Stimulated activated CD4-positive, alpha-beta T cell treated with anti-CD3 and anti-CD28 coated beads, Interleukin-4, amount 100 ng/mL, for 24 hours (primary cell): ENCODE results near the gene NAA30.
"Not testable (repeated sequence)": the region's sequence is repeated elsewhere in the genome, so short reads cannot be mapped to it uniquely, and the experiment has no call there.

Source experiments
- DNase-seq: peaks from one replicate; pipeline ENCODE4 v3.0.0-alpha.2; 2020

Gene NAA30

DNA sequence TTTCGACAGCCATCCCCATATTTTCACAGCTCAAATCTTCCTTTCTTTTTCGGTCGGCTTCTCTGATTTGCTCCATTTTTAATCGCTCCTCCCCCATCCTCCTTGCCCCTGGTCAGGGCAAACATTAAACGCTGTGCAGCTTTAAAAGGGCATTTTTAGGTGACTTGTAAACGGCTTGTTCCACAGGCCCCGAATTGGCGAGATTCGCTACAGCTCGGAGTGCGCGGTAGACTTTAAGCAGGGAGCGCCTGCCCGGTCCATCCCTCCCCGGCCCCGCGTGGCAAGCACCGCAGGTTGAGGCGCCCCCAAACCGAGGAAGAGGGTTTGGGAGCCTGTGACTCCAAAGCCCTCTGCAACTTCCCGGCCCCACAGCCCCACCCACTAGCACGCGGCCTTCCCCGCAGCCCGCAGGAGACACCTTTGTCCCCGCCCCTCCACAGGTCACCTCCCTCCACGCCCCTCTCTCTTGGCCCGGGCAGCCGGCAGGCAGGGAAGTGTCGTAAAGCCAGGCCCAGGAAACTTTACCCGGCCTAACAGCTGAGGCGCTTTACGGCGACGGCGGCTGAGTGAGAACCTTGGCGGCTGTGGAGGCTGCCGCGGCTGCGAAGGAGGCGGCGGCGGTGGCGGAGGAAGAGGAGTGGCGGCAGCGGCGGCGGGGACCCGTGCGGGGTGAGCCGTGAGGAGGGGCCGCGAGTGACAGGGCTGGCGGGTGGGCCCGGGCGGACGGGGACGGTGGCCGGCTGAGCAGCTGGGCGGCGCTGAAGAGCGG lies at the start of gene NAA30:
TSS of gene NAA30 (plus strand) at position 550 of the 769 bp plus-strand sequence. CDS start 372 bp downstream, outside the sequence.
- DNase-seq = peak; percentile 93

DNA sequence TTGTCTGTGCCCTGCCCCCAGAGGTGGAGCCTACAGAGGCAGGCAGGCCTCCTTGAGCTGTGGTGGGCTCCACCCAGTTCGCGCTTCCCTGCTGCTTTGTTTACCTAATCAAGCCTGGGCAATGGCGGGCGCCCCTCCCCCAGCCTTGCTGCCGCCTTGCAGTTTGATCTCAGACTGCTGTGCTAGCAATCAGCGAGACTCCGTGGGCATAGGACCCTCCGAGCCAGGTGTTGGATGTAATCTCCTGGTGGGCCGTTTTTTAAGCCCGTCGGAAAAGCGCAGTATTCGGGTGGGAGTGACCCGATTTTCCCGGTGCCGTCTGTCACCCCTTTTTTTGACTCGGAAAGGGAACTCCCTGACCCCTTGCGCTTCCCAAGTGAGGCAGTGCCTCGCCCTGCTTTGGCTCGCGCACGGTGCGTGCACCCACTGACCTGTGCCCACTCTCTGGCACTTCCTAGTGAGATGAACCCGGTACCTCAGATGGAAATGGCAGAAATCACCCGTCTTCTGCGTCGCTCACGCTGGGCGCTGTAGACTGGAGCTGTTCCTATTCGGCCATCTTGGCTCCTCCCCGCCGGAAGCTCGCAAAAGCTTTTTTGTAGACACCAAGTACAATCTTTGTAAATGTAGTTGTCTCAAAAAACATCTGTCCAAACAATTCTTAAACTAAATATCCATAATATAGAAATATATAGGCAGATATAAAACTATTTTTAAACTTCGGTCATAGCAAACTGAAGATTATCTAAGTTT lies 46.7 kb upstream of the NAA30 start:
- DNase-seq = not testable (repeated sequence)

DNA sequence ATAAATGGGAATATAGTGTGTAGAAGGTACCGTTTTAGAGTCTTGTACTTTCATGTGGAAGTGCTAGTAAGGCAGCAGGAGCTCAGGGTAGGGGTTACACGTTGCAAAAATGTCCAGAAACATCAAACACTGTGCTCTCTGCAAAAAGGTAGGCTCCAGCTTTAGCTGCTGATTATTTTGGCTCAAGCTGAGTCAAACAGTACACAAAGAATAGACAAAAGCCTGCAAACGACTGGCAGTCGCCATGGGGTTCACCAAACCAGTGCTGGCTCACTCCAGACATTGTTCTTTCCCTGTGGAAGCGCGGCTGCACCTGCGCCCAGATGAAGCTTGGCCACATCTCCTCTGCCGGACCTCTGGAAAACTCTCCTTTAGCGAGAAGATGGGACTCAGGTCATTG lies 45.3 kb upstream of the NAA30 start:
- DNase-seq = no peak

DNA sequence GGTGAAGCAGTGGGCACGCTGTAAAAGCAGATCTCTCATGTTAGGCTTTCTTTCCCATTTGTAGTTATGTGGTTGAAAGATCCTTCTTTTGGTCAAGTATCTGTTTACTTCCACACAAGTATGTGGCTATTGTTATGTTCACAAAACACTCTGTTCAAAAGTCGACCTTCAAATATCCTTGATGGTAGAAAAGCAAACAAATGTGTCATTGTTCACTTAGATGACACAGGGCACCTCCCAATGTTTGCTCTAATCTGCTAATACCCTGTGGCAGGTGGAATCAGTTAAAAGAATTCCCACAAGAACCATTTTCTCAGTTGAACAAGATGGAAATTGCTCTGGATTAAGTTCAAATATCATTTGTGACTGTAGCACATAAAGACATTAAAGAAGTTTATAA lies 43.6 kb upstream of the NAA30 start:
- no peak for DNase-seq

DNA sequence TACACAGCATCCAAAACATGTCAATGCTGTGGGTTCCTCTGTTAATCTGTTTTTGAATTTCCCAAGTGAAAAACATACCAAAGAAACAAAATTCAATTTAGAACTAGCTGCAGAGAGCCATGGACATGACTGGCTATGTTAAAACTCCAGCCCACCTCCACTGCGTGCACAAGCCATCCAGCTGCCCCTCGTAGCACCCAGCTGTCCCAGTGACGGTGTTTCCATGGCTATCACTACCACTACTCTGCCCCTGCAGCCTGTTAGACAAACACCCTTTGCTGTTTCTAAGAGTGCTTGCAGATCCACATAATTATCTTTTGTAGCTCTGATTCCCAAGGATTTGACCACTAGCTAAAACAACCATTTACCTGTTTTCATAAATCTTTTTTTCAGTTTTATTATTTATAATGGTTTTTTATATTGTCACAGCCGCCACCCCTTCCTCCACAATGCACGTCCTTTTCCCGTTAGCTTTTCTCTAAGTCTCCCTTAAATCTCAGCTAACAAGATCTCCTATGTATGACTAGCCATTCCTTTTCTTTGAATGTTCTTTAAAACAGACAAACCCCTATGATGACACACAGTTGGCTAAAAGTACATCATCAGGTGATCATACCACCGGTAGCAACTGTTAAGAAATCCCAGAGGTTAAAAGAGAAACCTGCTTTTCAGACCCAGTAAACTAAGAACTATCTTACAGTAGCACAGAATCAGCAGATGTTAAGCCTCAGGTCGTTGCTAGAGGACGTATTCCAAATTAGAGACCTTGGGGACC lies 37.8 kb upstream of the NAA30 start:
- no peak for DNase-seq

DNA sequence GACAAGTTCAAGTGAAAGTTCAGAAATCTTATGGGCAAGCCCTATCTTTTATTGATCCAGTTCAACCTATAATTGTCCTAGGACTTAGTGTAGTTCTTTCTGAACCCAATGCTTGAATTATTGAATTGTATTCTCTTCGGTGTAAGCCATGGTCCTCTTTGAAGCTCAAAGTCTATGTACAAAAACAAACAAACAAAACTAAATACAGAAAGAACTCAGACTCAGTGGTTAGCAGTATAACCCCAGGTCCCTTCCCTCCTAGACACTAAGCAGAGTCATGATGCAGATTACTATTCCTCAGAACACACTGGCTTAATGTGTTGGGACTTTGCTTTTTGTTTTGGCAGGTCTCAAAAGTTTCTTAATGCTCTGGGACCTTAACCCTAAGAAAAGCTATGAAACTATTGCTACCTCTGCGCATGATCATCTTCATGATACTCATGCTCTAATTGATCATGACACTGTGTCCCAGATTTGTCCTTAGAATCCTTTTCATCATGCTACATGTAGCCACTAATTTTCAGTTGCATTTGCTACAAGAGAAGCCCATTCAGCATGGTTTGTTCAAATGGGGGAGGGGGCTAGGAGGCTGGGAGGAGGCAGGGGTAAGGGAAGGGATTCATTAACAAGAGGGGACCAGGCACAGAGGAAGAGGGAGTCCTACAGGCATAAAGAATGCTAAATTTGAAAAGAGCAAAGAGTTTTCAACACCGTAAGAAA lies 35.1 kb upstream of the NAA30 start:
- DNase-seq = no peak

DNA sequence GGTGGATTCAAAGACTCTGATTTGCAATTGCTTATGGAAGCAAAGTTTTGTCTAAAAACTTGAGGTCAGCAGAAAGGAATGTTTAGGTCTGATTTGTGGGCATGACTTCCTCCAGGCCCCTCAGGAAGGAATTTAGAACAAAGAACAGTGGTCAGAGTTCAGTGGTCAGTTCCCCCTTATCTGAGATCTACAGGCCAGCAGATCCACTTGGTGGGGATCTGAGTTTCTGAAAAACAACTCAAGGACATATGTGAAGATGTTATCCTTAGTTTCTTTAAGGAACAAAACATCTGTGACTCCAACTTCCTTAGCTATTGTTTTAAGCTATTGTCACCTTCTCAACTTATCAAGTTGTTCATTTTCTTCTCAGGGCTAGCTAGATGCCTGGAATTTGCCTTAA lies 28.0 kb upstream of the NAA30 start:
- no peak for DNase-seq

DNA sequence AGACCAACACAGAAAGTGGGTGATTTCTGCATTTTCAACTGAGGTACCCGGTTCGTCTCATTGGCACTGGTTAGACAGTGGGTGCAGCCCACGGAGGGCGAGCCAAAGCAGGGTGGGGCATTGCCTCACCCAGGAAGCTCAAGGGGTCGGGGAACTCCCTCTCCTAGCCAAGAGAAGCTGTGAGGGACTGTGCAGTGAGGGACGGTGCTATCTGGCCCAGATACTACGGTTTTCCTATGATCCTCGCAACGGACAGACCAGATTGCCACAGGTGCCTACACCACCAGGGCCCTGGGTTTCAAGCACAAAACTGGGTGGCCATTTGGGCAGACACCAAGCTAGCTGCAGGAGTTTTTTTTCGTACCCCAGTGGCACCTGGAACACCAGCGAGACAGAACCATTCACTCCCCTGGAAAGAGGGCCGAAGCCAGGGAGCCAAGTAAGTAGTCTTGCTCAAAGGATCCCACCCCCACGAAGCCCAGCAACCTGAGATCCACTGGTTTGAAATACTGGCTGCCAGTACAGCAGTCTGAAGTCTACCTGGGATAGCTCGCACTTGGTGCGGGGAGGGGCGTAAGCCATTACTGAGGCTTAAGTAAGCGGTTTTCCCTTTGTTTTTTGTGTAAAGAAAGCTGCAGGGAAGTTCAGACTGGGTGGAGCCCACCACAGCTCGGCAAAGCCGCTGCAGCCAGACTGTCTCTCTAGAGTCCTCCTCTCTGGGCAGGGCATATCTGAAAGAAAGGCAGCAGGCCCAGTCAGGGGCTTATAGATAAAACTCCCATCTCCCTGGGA lies 25.5 kb upstream of the NAA30 start:
- no peak for DNase-seq

DNA sequence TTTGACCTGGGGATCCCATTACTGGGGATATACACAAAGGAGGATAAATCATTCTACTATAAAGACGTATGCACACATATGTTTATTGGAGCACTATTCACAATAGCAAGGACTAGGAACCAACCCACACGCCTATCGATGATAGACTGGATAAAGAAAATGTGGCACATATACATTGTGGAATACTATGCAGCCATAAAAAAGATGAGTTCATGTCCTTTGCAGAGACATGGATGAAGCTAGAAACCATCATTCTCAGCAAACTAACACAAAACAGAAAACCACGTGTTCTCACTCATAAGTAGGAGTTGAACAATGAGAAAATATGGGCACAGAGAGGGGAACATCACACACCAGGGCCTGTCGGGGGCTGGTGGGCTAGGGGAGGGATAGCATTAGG lies 20.2 kb upstream of the NAA30 start:
- DNase-seq = not testable (repeated sequence)

DNA sequence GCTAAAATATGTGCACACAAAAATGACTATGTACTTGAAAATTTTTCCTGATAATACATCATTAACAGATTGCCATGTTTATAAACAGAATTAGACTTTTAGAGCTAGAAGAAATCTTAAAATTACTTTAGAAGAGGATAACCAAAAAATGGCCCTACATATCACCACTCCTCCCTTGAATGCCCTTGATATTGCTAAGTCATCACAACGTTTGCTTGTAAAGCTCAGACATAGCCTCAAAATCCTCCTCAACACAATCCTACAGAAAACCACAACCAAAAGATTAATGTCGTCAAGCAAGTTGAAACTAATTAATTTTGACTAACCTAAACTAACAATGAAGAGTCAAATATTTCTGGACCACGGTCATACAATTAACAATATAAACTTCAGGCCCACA lies 19.4 kb upstream of the NAA30 start:
- no peak for DNase-seq

DNA sequence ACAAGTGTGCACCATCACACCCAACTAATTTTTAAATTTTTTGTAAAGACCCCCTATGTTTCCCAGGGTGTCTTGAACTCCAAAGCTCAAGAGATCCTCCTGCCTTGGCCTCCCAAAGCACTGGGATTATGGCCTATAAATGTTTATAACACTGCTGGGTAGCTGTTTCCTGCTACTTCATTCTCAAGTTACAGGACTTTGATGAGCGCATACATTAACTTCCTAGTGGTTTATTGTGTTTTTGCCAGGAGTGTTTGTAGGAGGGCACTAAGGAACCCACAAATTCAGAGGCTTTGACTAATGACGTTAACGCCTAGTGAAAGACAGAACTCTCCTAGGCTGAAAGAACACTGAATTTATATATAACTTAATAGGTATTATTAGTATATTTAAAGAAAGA lies 15.2 kb upstream of the NAA30 start:
- no peak for DNase-seq

DNA sequence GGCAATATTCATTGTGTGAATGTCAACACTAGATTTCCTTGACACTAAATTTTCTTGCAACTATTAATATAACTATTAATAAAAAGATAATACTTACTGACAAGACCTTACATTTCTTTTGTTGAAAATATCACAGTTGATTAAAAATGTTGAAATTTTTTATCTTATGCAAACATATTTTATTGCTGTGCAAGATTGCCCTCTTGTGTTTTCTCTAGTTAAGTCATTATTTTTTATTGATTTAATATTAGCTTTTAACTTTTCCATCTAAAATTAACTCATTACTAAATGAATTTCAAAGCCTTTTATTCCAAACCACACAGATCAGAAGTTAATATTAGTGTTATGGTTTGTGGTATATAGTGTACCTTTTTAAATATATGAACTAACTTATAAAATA lies 11.7 kb upstream of the NAA30 start:
- no peak for DNase-seq

DNA sequence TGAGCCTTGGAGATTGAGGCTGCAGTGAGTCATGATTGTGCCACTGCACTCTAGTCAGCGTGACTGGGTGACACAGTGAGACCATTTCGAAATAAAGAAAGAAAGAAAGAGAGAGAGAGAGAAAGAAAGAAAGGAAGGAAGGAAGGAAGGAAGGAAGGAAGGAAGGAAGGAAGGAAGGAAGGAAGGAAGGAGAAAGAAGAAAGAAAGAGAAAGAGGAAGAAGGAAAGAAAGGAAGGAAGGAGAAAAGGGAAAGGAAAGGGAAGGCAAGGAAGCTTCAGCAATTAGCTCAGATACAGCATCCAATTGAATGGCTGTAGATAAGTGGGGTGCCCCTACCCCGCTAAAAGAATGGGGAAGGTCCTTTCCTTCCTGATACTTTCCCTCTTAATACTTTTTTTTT lies 9.5 kb upstream of the NAA30 start:
- no peak for DNase-seq

DNA sequence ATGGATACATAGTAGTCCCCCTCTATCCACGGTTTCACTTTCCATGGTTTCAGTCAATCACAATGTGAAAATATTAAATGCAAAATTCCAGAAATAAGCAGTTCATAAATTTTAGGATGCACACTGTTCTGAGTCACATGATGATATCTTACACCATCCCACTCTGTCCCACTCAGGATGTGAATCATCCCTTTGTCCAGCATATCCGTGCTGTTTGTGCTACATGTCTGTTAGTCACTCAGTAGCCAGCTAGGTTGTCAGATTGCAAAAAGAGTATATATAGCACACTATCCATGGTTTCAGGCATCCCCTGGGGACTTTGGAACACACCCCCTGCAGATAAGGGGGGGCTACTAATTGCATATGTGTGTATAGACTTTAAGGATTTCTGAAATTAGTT lies 8.1 kb upstream of the NAA30 start:
- DNase-seq = no peak

DNA sequence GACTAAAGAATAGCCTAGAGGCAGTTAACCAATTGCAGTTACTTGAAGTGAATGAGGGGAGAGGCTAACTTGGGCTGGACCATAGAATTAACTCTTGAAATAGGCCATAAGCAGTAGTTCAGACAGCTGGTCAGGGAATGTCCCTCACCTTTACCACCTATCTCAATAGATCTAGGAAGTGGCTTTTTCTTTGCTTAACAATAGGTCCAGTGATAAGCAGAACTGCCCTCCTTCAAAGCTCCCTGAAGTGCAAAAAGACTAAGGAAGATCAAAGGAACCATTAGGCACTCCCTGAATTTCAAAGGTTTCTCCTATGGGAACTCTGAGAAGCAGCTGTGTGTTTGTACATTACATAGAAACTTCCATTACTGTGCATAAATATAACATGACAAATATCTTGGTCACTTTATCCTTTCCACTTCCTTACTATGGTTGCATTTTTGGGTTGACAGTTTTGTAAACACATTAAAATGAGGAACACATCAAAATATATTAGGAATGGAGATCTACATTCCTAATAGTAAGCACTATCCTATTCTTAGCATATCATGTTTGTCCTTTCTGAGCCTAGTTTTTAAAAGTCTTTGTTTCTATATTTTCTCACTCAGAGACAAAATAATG lies 7.2 kb upstream of the NAA30 start:
- DNase-seq = no peak

DNA sequence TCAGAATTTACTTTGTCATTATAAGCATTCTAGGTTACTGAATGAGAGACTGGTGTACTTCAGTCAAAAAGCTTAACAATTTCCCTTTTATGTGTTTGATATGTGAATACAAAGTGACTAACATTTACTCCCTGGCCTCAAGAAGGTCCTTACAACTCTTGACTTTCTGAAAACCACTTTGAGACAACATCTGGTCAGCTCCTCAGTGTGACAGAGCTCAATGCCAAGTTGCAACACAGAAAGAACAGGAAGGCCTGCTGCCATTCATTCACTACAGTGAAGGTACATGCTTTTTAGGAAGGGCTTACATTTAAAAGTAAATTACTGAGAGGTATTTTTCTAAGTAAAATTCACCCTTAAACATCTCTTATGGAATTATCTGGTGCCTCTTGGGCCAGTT lies 2.3 kb upstream of the NAA30 start:
- DNase-seq = no peak

DNA sequence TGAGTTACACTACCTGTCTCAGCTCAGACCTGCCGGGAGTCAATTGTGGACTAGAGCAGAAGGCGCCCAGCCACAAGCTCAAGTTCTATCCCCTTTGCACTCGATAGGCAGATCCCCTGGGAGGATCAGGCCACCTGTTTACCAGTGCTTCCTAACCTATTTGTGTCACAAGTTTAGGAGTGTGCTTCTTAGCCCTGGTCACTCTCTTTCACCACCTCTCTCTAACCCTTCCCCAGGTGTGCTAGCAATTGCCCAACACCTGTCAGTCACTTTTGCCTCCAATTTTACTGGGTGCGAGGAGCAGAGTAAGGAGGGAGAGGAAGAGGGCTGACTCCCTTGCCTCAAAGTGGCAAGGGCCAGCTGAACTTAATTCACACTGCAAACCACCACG lies 745 bp upstream of the NAA30 start:
- no peak for DNase-seq

DNA sequence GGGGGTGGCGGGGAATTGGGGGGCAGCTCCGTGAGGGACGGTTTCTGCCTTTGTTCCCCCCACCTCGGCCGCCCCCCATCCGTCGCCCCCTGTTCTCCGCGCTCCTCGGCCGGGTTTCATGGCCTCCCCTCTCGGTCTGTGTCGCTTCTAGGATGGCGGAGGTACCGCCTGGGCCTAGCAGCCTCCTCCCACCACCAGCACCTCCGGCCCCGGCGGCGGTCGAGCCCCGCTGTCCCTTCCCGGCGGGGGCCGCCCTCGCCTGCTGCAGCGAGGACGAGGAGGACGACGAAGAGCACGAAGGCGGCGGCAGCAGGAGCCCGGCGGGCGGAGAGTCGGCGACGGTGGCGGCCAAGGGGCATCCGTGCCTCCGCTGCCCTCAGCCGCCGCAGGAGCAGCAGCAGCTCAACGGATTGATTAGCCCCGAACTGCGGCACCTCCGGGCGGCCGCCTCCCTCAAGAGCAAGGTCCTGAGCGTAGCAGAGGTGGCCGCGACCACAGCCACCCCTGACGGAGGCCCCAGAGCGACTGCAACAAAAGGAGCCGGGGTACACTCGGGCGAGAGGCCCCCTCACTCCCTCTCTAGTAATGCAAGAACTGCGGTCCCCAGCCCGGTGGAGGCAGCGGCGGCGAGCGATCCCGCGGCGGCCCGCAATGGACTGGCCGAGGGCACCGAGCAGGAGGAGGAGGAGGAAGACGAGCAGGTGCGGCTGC lies 575 bp downstream of the NAA30 start:
- DNase-seq = peak; percentile 29

DNA sequence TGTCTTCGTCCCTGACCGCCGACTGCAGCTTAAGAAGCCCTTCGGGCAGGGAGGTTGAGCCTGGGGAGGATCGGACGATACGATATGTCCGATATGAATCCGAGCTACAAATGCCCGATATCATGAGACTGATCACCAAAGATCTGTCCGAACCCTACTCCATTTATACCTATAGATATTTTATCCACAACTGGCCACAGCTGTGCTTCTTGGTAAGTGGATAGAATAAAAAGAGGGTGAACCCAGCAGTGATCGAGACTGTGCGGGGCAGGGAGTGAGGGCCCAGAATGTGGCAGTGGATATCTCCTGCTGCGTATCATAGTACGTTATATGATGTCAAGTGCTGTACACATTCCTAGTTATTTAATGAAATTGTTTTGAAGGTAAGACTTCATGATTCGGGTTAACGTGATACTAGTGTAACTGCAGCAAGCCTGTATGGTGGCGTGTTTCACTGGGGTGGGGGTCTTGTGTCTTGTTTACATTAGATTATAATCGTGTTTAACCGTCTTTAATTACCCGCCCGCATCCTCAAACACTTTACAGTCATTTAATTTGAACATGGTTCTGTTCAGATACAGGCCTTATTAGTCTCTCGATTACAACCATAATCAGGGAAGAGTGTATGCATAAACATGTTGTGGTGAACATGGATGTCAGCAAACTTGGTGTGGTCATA lies 1.3 kb downstream of the NAA30 start:
- no peak for DNase-seq

DNA sequence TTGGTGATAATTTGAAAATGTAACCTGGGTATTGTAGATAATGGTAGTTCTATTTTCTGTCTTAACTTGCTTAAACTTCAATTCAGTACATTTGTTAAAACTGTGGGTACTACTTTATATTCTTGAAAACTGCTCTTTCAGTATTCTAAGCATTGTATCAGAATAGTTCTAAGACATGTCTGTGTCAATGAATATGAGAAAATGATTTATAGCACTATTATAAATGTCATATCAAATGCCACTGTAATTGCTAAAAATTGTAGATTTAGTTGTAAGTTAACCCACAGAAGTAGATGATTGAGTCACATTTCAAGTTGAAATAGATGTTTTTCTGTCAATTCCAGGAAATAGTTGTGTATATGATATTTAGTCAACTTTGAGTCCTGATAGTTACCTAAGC lies 2.4 kb downstream of the NAA30 start:
- DNase-seq = no peak
